ENCODE results near the gene HS3ST4. TPM values are rescaled to one million over a fixed set of nuclear protein-coding genes. Genes with fewer than 3 reads are reported as not detected.
"Not testable (repeated sequence)": the region's sequence is repeated elsewhere in the genome, so short reads cannot be mapped to it uniquely, and the experiment has no call there.

HS3ST4 gene
- total RNA-seq, 1 donor from 2014 or later, result 1.5 TPM

- no peak for DNase-seq (ENCODE audit: extremely low spot score in 2 of 2)
- no peak overlapping the region for H3K4me3 ChIP-seq
- H3K27me3 ChIP-seq, result no peaks in the 10 kb centered on the region
- intact Hi-C loops (cut with DNase I), result no loop called here
- no peaks in the 10 kb centered on the region for H3K36me3 ChIP-seq
- H3K4me1 ChIP-seq, result no peaks in the 10 kb centered on the region
- H3K9me3 ChIP-seq, result no peaks in the 10 kb centered on the region
- no peak overlapping the region for H3K27ac ChIP-seq
- TF ChIP-seq POLR2AphosphoS5 (IDR thresholded peaks at IDR 0.05; ENCODE audit: insufficient read depth in 1 of 2, low read depth in 1 of 2) (no peak), CTCF (IDR thresholded peaks at IDR 0.05) (no peak), POLR2A (IDR thresholded peaks at IDR 0.05) (no peak)
These were observed 80.2 kb downstream of the HS3ST4 start for GRCh38 chr16:25771812-25772568.

GRCh38 chr16:25776214-25776613 is 84.5 kb downstream of the HS3ST4 start:
- H3K27me3 ChIP-seq; H3K27ac ChIP-seq; H3K9me3 ChIP-seq; H3K4me3 ChIP-seq; H3K4me1 ChIP-seq; H3K36me3 ChIP-seq; intact Hi-C loops (cut with DNase I); DNase-seq (ENCODE audit: extremely low spot score in 2 of 2): not testable (repeated sequence)

- Histone ChIP-seq H3K27ac (no peak overlapping the region), H3K9me3 (no peaks in the 10 kb centered on the region), H3K27me3 (no peaks in the 10 kb centered on the region), H3K4me1 (no peaks in the 10 kb centered on the region), H3K36me3 (no peaks in the 10 kb centered on the region), H3K4me3 (no peak overlapping the region)
- intact Hi-C loops (cut with DNase I), result no loop called here
- TF ChIP-seq POLR2AphosphoS5 (IDR thresholded peaks at IDR 0.05; ENCODE audit: insufficient read depth in 1 of 2, low read depth in 1 of 2), result no peak
- DNase-seq (ENCODE audit: extremely low spot score in 2 of 2), result no peak
These were observed 91.5 kb downstream of the HS3ST4 start for GRCh38 chr16:25783226-25783625.

GRCh38 chr16:25785361-25785760 is 93.6 kb downstream of the HS3ST4 start:
- H3K36me3 ChIP-seq, result no peaks in the 10 kb centered on the region
- no peak overlapping the region for H3K27ac ChIP-seq
- DNase-seq (ENCODE audit: extremely low spot score in 2 of 2), result no peak
- H3K4me1 ChIP-seq, result no peaks in the 10 kb centered on the region
- no peaks in the 10 kb centered on the region for H3K27me3 ChIP-seq
- intact Hi-C loops (cut with DNase I), result no loop called here
- H3K9me3 ChIP-seq, result no peaks in the 10 kb centered on the region
- no peak overlapping the region for H3K4me3 ChIP-seq
- no peak for TF ChIP-seq CTCF (IDR thresholded peaks at IDR 0.05)
- TF ChIP-seq POLR2AphosphoS5 (IDR thresholded peaks at IDR 0.05; ENCODE audit: insufficient read depth in 1 of 2, low read depth in 1 of 2), result no peak
- TF ChIP-seq POLR2A (IDR thresholded peaks at IDR 0.05), result no peak

GRCh38 chr16:25786748-25787147 is 95.0 kb downstream of the HS3ST4 start:
- TF ChIP-seq CTCF (IDR thresholded peaks at IDR 0.05), result no peak
- TF ChIP-seq POLR2AphosphoS5 (IDR thresholded peaks at IDR 0.05; ENCODE audit: insufficient read depth in 1 of 2, low read depth in 1 of 2), result no peak
- no peak for TF ChIP-seq POLR2A (IDR thresholded peaks at IDR 0.05)
- no peak for DNase-seq (ENCODE audit: extremely low spot score in 2 of 2)
- no peaks in the 10 kb centered on the region for H3K27me3 ChIP-seq
- H3K27ac ChIP-seq, result no peak overlapping the region
- no peak overlapping the region for H3K4me3 ChIP-seq
- no peaks in the 10 kb centered on the region for H3K9me3 ChIP-seq
- no peaks in the 10 kb centered on the region for H3K36me3 ChIP-seq
- intact Hi-C loops (cut with DNase I), result no loop called here
- H3K4me1 ChIP-seq, result no peaks in the 10 kb centered on the region

- intact Hi-C loops (cut with DNase I), result no loop called here
- Histone ChIP-seq H3K4me1 (no peaks in the 10 kb centered on the region), H3K9me3 (no peaks in the 10 kb centered on the region), H3K36me3 (no peaks in the 10 kb centered on the region), H3K27ac (no peak overlapping the region), H3K4me3 (no peak overlapping the region), H3K27me3 (no peaks in the 10 kb centered on the region)
- TF ChIP-seq CTCF (IDR thresholded peaks at IDR 0.05) (no peak), POLR2A (IDR thresholded peaks at IDR 0.05) (no peak), POLR2AphosphoS5 (IDR thresholded peaks at IDR 0.05; ENCODE audit: insufficient read depth in 1 of 2, low read depth in 1 of 2) (no peak)
- no peak for DNase-seq (ENCODE audit: extremely low spot score in 2 of 2)
These were observed 96.9 kb downstream of the HS3ST4 start for GRCh38 chr16:25788637-25789036.

All from vagina (tissue), 2 donors.